ENCODE measurements around the gene LCP2. TPM values are rescaled to one million over a fixed set of nuclear protein-coding genes. Genes with fewer than 3 reads are reported as not detected.

Gene LCP2
- total and polyA plus RNA-seq, 2 of the 4 experiments (the other 2 are of a cell fraction), result not detected

DNA sequence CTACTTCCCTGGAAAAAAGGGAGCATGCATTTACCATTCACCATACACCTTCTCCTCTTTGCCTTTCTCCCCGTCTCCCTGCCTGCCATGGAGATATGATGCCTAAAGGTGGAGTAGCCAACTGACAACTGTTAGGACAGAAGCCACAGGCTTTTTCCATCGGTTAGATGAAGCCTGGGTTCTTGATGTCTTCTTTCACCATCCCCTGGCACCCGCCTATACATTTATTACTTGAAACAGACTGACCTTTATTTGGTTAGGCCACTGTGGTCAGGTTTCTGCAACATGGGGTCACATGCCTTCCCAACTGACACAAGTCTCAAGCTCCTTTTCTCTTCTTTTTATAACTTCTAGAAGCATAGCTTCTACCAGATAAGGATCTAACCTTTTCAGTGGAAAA, 7.1 kb downstream of the LCP2 start:
- Histone ChIP-seq H4K91ac (ENCODE audit: insufficient read depth, low read depth, low read length) (no peak overlapping the region), H3K4me2 (ENCODE audit: low read depth, low read length) (no peak overlapping the region), H2BK15ac (ENCODE audit: low read depth, low read length) (no peak overlapping the region), H4K5ac (ENCODE audit: low read depth, low read length) (no peak overlapping the region), H2BK120ac (ENCODE audit: low read depth, low read length) (no peak overlapping the region), H3K79me1 (ENCODE audit: low read depth in 1 of 2, low read length in 2 of 2) (no peaks in the 10 kb centered on the region), H4K8ac (ENCODE audit: low read depth in 2 of 2, low read length in 2 of 2) (no peak overlapping the region), H3K23ac (ENCODE audit: low read depth, low read length) (no peak overlapping the region), H2BK20ac (ENCODE audit: low read depth, low read length) (no peak overlapping the region), H3K36me3 (ENCODE audit: control insufficient read depth, insufficient read depth, low read length) (no peaks in the 10 kb centered on the region), H2BK5ac (ENCODE audit: low read depth, low read length, poor library complexity, severe bottlenecking) (no peak overlapping the region), H3K14ac (replicated peaks; ENCODE audit: low read depth, low read length) (no peak overlapping the region), H3K9me1 (ENCODE audit: insufficient read depth, low read length) (no peaks in the 10 kb centered on the region), H3K18ac (ENCODE audit: low read depth, low read length) (no peak overlapping the region), H4K20me1 (ENCODE audit: insufficient read depth, low read length) (no peaks in the 10 kb centered on the region), H2AK9ac (replicated peaks; ENCODE audit: low read depth, low read length, poor library complexity) (no peak overlapping the region), H2AK5ac (ENCODE audit: low read depth, low read length) (no peak overlapping the region), H3K9me3 (ENCODE audit: control insufficient read depth, insufficient read depth, low read length) (no peaks in the 10 kb centered on the region), H3K27ac (ENCODE audit: insufficient read depth, low read length) (no peak overlapping the region), H3K4ac (ENCODE audit: low read depth, low read length) (no peak overlapping the region), H3K4me1 (ENCODE audit: control insufficient read depth, insufficient read depth, low read length) (no peaks in the 10 kb centered on the region), H2AFZ (replicated peaks; ENCODE audit: low read length, poor library complexity) (no peak overlapping the region), H3K56ac (ENCODE audit: extremely low read depth, insufficient read depth, low read length) (no peak overlapping the region), H3K9ac (ENCODE audit: low read depth, low read length) (no peak overlapping the region), H3K27me3 (ENCODE audit: control insufficient read depth, insufficient read depth, low read length) (no peaks in the 10 kb centered on the region), H3K4me3 (ENCODE audit: insufficient read depth, low read depth, low read length) (no peak overlapping the region)
- ChIA-PET CTCF (no interaction called here), POLR2A (ENCODE audit: unreplicated experiment) (no interaction called here)
- WGBS, 2 experiments (ENCODE audit: extremely low coverage in 2 of 2, insufficient read length in 1 of 2), result 40% methylated on average over 1 of the region's 3 CpGs; no CpG with 5 or more reads in 1 of the 2 experiments
- DNase-seq (no peak), ATAC-seq (ENCODE audit: low read depth) (no peak)
- BruUV-seq (replicated peaks), result no TSS peak
- TF ChIP-seq RCOR1 (IDR thresholded peaks at IDR 0.05; ENCODE audit: insufficient replicate concordance, low read length), result no peak
- dilution Hi-C loops (cut with HindIII; ENCODE audit: low sequenced_read_pairs, unreplicated experiment), result no loop called here
- in situ Hi-C loops (cut with MboI; ENCODE audit: low sequenced_read_pairs), result no loop called here
- intact Hi-C loops (cut with micrococcal nuclease), result no loop called here
